Astrocyte of the spinal cord (primary cell): ENCODE measurements around the gene BCAS1.
A peak's percentile ranks its signal among the peaks of the same experiment; 100 is the strongest.

Source experiments
- DNase-seq: peaks from one replicate; pipeline ENCODE4 v3.0.0; 2011; ENCODE audit warnings: low read depth, low spot score
- H3K4me3 ChIP-seq: 2 replicates; pipeline ENCODE4 v1.5.1; 2011; ENCODE audit warnings: low read depth, mild to moderate bottlenecking, low read length, moderate library complexity
- in situ Hi-C: cut with HindIII; loops from 2 replicates; pipeline ENCODE4 v1.10.0; 2017; ENCODE audit warnings: low sequenced_read_pairs
- TF ChIP-seq, protein P1 (sequence below): IDR thresholded peaks from 2 replicates; pipeline ENCODE4 v1.5.1; 2012; ENCODE audit warnings: low read depth, mild to moderate bottlenecking, low read length, inconsistent platforms

BCAS1 gene

GRCh38 chr20:53931597-53931996, 138.8 kb downstream of the BCAS1 start:
- in situ Hi-C loops, result no loop called here
- H3K4me3 ChIP-seq, result no peak overlapping the region
- TF ChIP-seq, protein P1, sequence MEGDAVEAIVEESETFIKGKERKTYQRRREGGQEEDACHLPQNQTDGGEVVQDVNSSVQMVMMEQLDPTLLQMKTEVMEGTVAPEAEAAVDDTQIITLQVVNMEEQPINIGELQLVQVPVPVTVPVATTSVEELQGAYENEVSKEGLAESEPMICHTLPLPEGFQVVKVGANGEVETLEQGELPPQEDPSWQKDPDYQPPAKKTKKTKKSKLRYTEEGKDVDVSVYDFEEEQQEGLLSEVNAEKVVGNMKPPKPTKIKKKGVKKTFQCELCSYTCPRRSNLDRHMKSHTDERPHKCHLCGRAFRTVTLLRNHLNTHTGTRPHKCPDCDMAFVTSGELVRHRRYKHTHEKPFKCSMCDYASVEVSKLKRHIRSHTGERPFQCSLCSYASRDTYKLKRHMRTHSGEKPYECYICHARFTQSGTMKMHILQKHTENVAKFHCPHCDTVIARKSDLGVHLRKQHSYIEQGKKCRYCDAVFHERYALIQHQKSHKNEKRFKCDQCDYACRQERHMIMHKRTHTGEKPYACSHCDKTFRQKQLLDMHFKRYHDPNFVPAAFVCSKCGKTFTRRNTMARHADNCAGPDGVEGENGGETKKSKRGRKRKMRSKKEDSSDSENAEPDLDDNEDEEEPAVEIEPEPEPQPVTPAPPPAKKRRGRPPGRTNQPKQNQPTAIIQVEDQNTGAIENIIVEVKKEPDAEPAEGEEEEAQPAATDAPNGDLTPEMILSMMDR, result no peak
- DNase-seq, result no peak

DNA sequence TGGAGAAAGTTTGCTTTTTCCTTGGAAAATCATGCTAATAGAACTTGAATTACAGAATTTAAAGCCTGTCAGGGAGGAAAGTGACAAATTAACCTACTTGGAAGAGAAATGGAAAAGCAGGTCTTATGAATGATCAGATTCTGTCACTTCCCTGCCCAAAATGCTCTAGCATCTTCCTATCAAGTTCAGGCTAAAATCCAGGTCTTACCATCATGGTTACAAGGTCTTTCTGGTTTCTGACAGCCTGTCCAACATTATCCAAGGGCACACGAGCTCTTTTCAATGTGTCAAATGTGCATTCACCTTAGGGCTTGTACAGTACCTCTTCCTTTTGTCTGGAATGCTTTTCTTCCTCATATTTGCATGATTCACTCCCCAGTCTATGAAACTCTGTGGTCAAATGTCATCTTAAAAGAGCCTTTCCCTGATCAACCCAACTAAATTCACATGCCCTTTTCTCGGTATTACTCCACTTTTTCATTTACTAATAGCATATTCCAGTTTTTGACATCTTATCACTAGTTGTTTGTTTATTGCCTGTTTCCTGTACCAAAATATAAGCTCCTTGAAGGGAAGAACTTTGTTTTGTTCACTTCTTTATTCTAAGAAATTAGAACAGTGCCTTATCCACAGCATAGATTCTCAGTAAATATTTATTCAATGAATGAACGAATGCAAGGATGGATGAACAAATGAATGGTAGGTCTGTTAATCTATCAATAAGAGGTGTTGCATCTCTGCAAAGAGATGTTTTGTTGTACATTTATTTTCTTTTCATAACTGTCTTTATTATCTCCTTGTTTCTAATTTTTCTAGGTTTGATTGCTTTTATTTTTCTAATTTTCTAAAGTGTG, 139.5 kb downstream of the BCAS1 start:
- in situ Hi-C loops, result no loop called here
- TF ChIP-seq, protein P1, result no peak
- DNase-seq, result no peak
- H3K4me3 ChIP-seq, result no peak overlapping the region

- H3K4me3 ChIP-seq, result no peak overlapping the region
- in situ Hi-C loops, result no loop called here
These were observed 140.3 kb downstream of the BCAS1 start for GRCh38 chr20:53929974-53930650.

DNA sequence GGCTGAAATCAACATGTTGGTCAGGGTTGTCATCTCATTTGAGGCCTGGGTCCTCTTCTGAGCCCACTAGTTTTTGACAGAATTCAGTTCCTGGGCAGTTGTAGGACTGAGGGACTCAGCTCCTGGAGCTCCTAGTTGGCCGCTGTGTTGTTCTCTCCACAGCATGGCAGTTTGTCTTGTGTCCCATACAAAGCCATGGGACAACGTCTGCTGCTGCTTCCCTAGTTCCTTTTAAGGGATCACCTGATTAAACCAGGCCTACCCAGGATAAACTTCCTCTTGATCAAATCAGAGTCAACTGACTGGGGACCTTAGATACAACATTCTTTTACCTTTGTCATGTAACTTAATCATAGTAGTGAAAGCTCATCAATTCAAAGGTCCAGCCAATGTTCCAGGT, 141.0 kb downstream of the BCAS1 start:
- TF ChIP-seq, protein P1, result no peak
- no peak overlapping the region for H3K4me3 ChIP-seq
- DNase-seq, result no peak
- in situ Hi-C loops, result no loop called here

More at GRCh38 chr20:53929974-53930650, 140.3 kb downstream of the BCAS1 start:
- TF ChIP-seq, protein P1, result no peak
- DNase-seq, result no peak

DNA sequence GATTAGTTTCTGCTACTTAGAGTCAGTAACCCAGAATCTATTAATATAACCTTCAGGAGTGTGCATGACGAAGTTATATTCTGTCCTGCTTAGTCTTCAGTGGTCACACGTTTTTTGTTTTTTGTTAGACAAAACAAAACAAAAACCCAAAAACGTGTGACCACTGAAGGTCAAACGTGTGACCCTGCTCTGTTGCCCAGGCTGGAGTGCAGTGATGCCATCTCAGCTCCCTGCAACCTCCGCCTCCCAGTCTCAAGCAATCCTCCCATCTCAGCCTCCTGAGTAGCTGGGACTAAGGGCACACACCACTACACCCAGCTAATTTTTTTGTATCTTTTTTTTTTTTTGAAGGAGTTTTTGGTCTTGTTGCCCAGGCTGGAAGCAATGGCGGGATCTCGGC, 142.4 kb downstream of the BCAS1 start:
- no peak for DNase-seq
- no peak overlapping the region for H3K4me3 ChIP-seq
- TF ChIP-seq, protein P1, result no peak
- in situ Hi-C loops, result no loop called here

DNA sequence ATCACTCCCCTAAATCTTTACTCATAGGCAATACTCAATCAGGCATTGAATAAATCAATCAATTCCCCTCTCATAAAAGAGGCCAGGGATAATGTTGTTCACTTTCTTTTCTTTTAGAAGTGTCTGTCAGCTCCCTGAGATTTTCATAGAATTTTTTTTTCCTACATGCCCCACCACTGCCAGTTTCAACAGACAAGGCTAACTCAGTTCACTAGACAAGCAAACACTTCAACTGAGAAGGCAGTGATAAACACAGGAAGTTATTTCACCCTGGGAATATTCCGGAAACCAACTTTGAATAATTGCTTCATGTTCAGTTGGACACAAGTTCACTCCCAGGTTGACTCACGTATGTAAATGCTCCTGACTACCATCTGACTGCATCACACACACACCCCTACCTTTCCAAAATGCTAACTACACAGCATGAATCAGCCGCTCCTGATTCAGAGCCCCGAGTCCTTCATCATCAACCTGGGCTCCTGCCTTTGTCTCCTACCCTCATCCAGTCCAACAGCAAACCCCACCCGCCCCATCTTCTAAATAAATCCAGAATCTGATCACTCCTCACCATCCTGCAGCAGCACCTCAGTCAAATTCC, 143.9 kb downstream of the BCAS1 start:
- TF ChIP-seq, protein P1, result no peak
- H3K4me3 ChIP-seq, result no peak overlapping the region
- peak; percentile 91 for DNase-seq
- in situ Hi-C loops, result no loop called here
